K562 (cell line): ENCODE measurements around the gene CST1. TPM values are rescaled to one million over a fixed set of nuclear protein-coding genes. Genes with fewer than 3 reads are reported as not detected.
"Not testable (repeated sequence)": the region's sequence is repeated elsewhere in the genome, so short reads cannot be mapped to it uniquely, and the experiment has no call there.

Source experiments
- ATAC-seq: fragments of 200-7000 bp; cut with Tn5 transposase; 3 replicates; pipeline ENCODE4 v1.9.1; 2020; ENCODE audit warnings: moderate library complexity
- BruUV-seq: library from RNA; stranded (reverse); fragments of 400-500 nt; replicated peaks from 2 replicates; lab custom pipeline; 2021; lab: Mats Ljungman, UMichigan
- CTCF ChIA-PET: fragments of 300-600 bp; formaldehyde crosslinking; extraction: SDS; loops from one replicate; lab custom pipeline; 2021; ENCODE audit warnings: low intra/inter-chr PET ratio; lab: Yijun Ruan, JAX
- POLR2A ChIA-PET: fragments of 300-600, 350-650 bp; sonication (Branson Sonifier 250); formaldehyde crosslinking; extraction: SDS; loops from one replicate; lab custom pipeline; 2021; ENCODE audit warnings: antibody characterized with exemption, inconsistent platforms; lab: Yijun Ruan, JAX
- DNase-seq, 4 experiments: peaks; one replicate each; pipeline versions ENCODE4 v3.0.0 to v3.0.0-alpha.2; 2011 to 2018; ENCODE audit warnings: low spot score in 3 of 4, mixed read lengths in 3 of 4; ENCODE audit errors: extremely low read depth in 1 of 4
- FAIRE-seq: peaks from 2 replicates; lab custom pipeline; 2011; peaks lifted over from hg19 to GRCh38; lab: Jason Lieb, UNC
- H2AFZ ChIP-seq: 2 replicates; pipeline ENCODE4 v1.6.0; 2011; ENCODE audit warnings: low read depth, low read length, control low read depth, inconsistent platforms
- H3K27ac ChIP-seq: fragments of 200-600 bp; 3 replicates; pipeline ENCODE4 v1.8.0; 2011; ENCODE audit warnings: low read depth, mild to moderate bottlenecking, control low read depth, inconsistent platforms, low read length, moderate library complexity, mixed read lengths; ENCODE audit errors: extremely low read depth
- H3K27me3 ChIP-seq, 2 experiments: fragments of 300-600 bp in 1 of 2; 2 replicates in 1 of 2; 3 replicates in 1 of 2; pipeline versions ENCODE4 v1.6.0 to v1.8.0; 2011; ENCODE audit warnings: inconsistent platforms in 2 of 2, low read length in 2 of 2, mild to moderate bottlenecking in 1 of 2, mixed read lengths in 1 of 2, moderate library complexity in 1 of 2; ENCODE audit not compliant: control insufficient read depth in 2 of 2, insufficient read depth in 2 of 2
- H3K36me3 ChIP-seq: fragments of 300-600 bp; 3 replicates; pipeline ENCODE4 v1.8.0; 2011; ENCODE audit warnings: mild to moderate bottlenecking, low read length, inconsistent platforms; ENCODE audit not compliant: control insufficient read depth, insufficient read depth
- H3K4me1 ChIP-seq, 2 experiments: fragments of 200-600 bp in 1 of 2; replicated peaks in 1 of 2; 2 replicates in 1 of 2; 3 replicates in 1 of 2; pipeline versions ENCODE4 v1.5.1 to v1.8.0; 2011; ENCODE audit warnings: inconsistent platforms in 2 of 2, low read length in 2 of 2, mild to moderate bottlenecking in 1 of 2, mixed read lengths in 1 of 2, moderate library complexity in 1 of 2; ENCODE audit not compliant: control insufficient read depth in 2 of 2, insufficient read depth in 2 of 2
- H3K4me2 ChIP-seq: 2 replicates; pipeline ENCODE4 v1.6.1; 2011; ENCODE audit warnings: low read length, control low read depth, inconsistent platforms, mixed read lengths; ENCODE audit not compliant: insufficient read depth
- H3K4me3 ChIP-seq: fragments of 200-600 bp; sonication (generic), shearing (Covaris generic); 2 replicates; pipeline ENCODE4 v1.5.1; 2016; ENCODE audit warnings: control low read depth, inconsistent platforms
- H3K79me2 ChIP-seq: fragments of 200-600 bp; 3 replicates; pipeline ENCODE4 v1.8.0; 2011; ENCODE audit warnings: low read length, inconsistent platforms; ENCODE audit not compliant: control insufficient read depth, insufficient read depth
- H3K9ac ChIP-seq, 2 experiments: 2 replicates each; pipeline versions ENCODE4 v1.6.0 to v1.6.1; 2011; ENCODE audit warnings: low read depth in 2 of 2, low read length in 2 of 2, control low read depth in 1 of 2, inconsistent platforms in 1 of 2, mild to moderate bottlenecking in 1 of 2, mixed read lengths in 1 of 2; ENCODE audit not compliant: insufficient read depth in 1 of 2
- H3K9me1 ChIP-seq: one replicate; pipeline ENCODE4 v1.6.0; 2011; ENCODE audit warnings: inconsistent platforms, mild to moderate bottlenecking, low read length, moderate library complexity; ENCODE audit not compliant: control insufficient read depth, insufficient read depth
- H3K9me3 ChIP-seq: replicated peaks from 2 replicates; pipeline ENCODE4 v1.5.1; 2011; ENCODE audit warnings: low read depth, low read length, inconsistent platforms; ENCODE audit not compliant: control insufficient read depth, insufficient read depth
- H4K20me1 ChIP-seq: replicated peaks from 2 replicates; pipeline ENCODE4 v1.6.1; 2011; ENCODE audit warnings: low read length, inconsistent platforms, mixed read lengths; ENCODE audit not compliant: control insufficient read depth, insufficient read depth
- WGBS: fragments of 100-300 bp; shearing (Covaris generic); methylation state at CpG from one replicate; pipeline ENCODE4 v1.1.6; 2016; ENCODE audit warnings: low coverage, mixed read lengths; ENCODE audit not compliant: insufficient coverage; ENCODE audit errors: missing lambda C conversion rate; 5-methylcytosine and 5-hydroxymethylcytosine counted together
- in situ Hi-C: fragments of 300-500 bp; cut with MboI; formaldehyde crosslinking; loops from 4 replicates; pipeline ENCODE4 v1.15.0; 2018; ENCODE audit warnings: inconsistent platforms, mixed read lengths
- intact Hi-C: fragments of 100-400 bp; cut with micrococcal nuclease; formaldehyde crosslinking; loops from 2 replicates; pipeline ENCODE4 v1.14.2; 2022
- polyA plus RNA-seq, 8 experiments: library from polyadenylated mRNA; depleted of rRNA in 4 of 8; stranded (reverse) in 5 of 8; unstranded in 3 of 8; fragments of >200 nt; fragmentation: Nextera tagmentation in 2 of 8; fragmentation: Illumina TruSeq in 1 of 8; extraction: Ambion mirVana in 2 of 8; extraction: Trizol in 1 of 8; gene quantifications; 2 replicates each; pipeline versions ENCODE4 v1.2.1 to v1.2.3, GENCODE V29; 2011 to 2014; ENCODE audit warnings: inconsistent platforms in 1 of 8, missing spikeins in 1 of 8
- total RNA-seq, 7 experiments: library from RNA; depleted of rRNA in 6 of 7; stranded (reverse); fragments of >200 nt in 6 of 7; fragmentation: Illumina TruSeq in 2 of 7; extraction: Trizol in 2 of 7; gene quantifications; 2 replicates each; pipeline versions ENCODE4 v1.2.1 to v1.2.3, GENCODE V29; 2011 to 2021; ENCODE audit warnings: low replicate concordance in 1 of 7
- TF ChIP-seq, protein P1 (sequence below), 3 experiments: IDR thresholded peaks in 2 of 3; conservative IDR thresholded peaks in 1 of 3; 2 replicates each; pipeline ENCODE4 v1.5.1; 2011 to 2012; ENCODE audit warnings: low read length in 3 of 3, mild to moderate bottlenecking in 3 of 3, control low read depth in 2 of 3, improper control_type of control experiment in 1 of 3, inconsistent platforms in 1 of 3, low read depth in 1 of 3, mixed read lengths in 1 of 3, moderate library complexity in 1 of 3; ENCODE audit not compliant: insufficient read depth in 2 of 3

The CST1 gene
- total and polyA plus RNA-seq, 9 of the 15 experiments (the other 6 are each of a cell fraction or from before 2014, with no cell fraction given) = not detected

DNA sequence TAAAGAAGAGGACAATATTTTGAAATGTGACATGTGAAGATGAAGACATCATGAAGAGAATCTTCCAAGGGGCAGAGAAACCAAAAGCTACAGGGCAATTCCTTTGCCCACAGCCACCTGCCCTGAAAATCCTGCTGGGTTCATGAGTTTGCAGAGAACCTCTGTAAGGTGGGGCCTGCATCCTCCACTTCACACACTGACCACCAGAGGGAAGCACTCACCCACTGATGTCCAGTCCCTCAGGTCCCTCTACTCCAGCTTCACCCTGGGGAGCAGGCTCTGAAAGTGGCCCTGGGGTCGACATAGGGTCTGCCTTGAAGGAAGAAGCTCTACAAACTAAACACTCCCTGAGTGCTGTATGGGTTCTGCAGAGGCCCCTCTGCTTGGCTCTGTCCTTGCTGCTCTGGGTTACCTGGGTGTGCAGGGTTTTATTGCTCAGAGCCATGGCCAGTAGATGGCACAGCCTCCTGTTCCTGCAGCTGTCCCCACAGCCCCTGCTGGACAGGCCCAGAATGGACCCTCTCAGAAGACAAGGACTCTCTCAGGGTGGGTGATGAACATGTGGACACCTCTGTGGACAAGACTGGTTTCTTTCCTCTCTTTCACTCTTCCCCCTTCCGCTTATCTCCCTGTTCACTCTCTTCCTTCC is 27.0 kb downstream of the CST1 start:
- TF ChIP-seq, protein P1, sequence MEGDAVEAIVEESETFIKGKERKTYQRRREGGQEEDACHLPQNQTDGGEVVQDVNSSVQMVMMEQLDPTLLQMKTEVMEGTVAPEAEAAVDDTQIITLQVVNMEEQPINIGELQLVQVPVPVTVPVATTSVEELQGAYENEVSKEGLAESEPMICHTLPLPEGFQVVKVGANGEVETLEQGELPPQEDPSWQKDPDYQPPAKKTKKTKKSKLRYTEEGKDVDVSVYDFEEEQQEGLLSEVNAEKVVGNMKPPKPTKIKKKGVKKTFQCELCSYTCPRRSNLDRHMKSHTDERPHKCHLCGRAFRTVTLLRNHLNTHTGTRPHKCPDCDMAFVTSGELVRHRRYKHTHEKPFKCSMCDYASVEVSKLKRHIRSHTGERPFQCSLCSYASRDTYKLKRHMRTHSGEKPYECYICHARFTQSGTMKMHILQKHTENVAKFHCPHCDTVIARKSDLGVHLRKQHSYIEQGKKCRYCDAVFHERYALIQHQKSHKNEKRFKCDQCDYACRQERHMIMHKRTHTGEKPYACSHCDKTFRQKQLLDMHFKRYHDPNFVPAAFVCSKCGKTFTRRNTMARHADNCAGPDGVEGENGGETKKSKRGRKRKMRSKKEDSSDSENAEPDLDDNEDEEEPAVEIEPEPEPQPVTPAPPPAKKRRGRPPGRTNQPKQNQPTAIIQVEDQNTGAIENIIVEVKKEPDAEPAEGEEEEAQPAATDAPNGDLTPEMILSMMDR (IDR thresholded peaks at IDR 0.05 in 2 of 3, conservative IDR thresholded peaks at IDR 0.05 in 1 of 3; ENCODE audit: insufficient read depth in 2 of 3, low read depth in 1 of 3, low read length in 3 of 3) = peak; percentile 14 to 31 (median 21); a peak in 2 of 6 replicates
- TF ChIP-seq, all 486 proteins: peak for 1; not testable (repeated sequence) for 485
- H3K9ac ChIP-seq, H3K27me3 ChIP-seq, H3K36me3 ChIP-seq, H3K9me1 ChIP-seq, H3K27ac ChIP-seq, in situ Hi-C loops, H2AFZ ChIP-seq, intact Hi-C loops, CTCF ChIA-PET, H4K20me1 ChIP-seq, BruUV-seq, H3K4me3 ChIP-seq, H3K4me2 ChIP-seq, H3K79me2 ChIP-seq, POLR2A ChIA-PET, H3K4me1 ChIP-seq, H3K9me3 ChIP-seq: not testable (repeated sequence)
- WGBS = 10% methylated on average over 1 of the region's 2 CpGs
- ATAC-seq (peak; percentile 95), DNase-seq (peak in 3 of 4 experiments; percentile 6 to 16 (median 7)), FAIRE-seq (peak; percentile 35)

DNA sequence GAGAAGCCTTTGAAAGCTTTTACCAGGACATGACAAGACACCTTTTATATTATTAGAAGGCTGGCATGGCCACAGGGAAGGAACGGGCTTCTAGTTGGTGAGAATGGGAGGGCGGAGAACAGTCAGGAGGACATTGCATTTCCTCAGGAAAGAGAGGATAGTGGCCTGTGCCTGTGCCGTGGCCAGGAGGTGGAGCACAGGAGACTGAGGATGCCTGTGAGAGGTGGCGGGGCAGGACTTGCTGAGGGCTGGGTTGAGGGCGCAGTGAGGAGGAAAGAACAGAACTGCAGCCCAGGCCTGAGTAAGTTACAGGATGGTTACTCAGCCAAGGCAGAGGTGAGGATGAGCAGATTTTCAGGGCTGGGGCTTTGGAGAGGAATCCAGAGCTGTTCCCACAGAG is 27.9 kb downstream of the CST1 start:
- H3K27ac ChIP-seq, in situ Hi-C loops, H3K9ac ChIP-seq, CTCF ChIA-PET, H3K9me1 ChIP-seq, intact Hi-C loops, H3K4me1 ChIP-seq, H3K4me3 ChIP-seq, H2AFZ ChIP-seq, H3K79me2 ChIP-seq, BruUV-seq, FAIRE-seq, ATAC-seq, POLR2A ChIA-PET, H3K9me3 ChIP-seq, H3K36me3 ChIP-seq, H3K4me2 ChIP-seq, H4K20me1 ChIP-seq, DNase-seq, H3K27me3 ChIP-seq: not testable (repeated sequence)
- WGBS = 4% methylated on average over 4 of the region's 5 CpGs
